GM18520 (cell line): Measurements from ENCODE around the gene FXN.
"Not testable (repeated sequence)": the region's sequence is repeated elsewhere in the genome, so short reads cannot be mapped to it uniquely, and the experiment has no call there.

Source experiments
- ATAC-seq: cut with Tn5 transposase; IDR thresholded peaks from one replicate; pipeline ENCODE4 v1.9.1; 2021; ENCODE audit not compliant: unreplicated experiment

The FXN gene

GRCh38 chr9:69065660-69066059, 30.1 kb downstream of the FXN start:
- ATAC-seq, result no peak

DNA sequence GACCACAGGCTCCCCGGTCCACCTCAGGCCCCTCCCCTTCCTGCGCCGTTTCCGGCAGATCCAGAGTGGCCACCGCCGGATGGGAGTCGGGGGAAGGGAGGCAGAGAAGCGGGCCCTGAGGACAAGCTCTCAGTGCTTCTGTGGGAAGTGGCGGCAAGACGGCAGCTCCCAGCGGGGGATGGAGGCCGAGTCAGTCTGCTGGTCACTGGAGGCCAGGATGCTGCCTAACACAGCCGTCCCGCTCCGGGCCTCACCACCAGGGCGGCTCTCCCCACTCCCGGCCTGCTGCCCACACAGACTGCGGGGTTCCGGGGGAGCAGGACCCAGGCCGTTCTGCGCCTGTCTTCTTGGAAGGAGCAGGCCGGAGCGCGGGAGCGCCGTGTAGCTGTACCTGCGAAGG, 31.4 kb downstream of the FXN start:
- no peak for ATAC-seq

- ATAC-seq, result no peak
Observed at GRCh38 chr9:69070201-69070600, 34.6 kb downstream of the FXN start.

DNA sequence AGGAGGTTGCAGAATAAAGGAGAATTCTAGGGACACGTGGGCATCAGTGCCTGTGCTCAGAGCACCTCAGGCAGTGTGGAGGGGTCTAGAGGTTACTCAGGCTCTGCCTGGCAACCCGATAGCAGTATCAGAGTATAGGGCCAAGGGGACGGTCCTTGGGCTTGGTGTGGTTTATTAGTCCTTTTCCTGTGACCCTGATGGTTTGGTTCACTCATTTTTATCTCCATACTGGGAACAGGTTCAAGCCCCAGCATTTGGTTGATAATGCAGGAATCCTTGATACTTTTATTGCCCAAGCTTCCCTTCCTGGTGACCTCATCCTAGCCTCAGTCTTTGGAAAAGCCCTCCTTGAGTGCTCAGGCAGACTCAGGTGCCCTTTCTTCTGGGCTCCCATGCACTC, 35.5 kb downstream of the FXN start:
- ATAC-seq, result no peak

GRCh38 chr9:69073103-69073502, 37.6 kb downstream of the FXN start:
- ATAC-seq, result no peak

DNA sequence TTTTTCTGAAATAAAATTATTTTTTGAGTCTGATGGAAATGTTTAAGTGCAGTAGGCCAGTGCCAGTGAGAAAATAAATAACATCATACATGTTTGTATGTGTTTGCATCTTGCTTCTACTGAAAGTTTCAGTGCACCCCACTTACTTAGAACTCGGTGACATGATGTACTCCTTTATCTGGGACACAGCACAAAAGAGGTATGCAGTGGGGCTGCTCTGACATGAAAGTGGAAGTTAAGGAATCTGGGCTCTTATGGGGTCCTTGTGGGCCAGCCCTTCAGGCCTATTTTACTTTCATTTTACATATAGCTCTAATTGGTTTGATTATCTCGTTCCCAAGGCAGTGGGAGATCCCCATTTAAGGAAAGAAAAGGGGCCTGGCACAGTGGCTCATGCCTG, 39.2 kb downstream of the FXN start:
- ATAC-seq, result no peak

- no peak for ATAC-seq
Observed at GRCh38 chr9:69076550-69076949, 41.0 kb downstream of the FXN start.

DNA sequence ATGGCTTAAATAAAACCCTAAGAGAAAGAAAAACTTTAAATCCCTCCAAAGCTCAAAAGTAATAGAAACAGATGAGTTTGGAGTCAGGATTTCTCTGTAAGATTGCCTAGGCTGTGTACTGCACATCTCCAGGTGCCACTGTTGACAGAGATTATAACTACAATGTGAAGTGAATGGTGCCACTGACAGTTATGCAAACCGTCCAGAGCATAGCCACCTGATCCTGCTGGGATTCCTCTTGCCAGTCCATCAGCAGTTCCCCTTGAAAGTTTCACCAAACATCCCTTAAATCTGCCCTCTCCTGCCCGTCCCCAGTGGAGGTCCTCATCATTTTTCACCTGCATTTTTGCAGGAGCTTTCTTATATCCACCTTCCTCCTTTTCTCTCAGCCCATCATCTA, 42.5 kb downstream of the FXN start:
- ATAC-seq, result no peak

DNA sequence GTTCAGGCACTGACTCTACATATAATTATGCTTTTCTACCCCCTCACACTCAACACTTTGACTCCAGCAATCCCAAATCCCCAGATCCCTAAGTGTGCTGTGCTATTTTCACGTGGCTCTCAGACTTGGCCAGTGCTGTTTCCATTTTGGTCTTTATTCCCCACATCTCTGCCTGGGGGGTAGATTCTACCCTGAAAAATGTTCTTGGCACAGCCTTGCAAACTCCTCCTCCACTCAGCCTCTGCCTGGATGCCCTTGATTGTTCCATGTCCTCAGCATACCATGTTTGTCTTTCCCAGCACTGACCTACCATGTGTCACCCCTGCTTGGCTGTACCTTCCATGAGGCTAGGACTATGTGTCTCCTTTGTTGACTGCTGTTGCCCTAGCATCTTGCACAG, 43.0 kb downstream of the FXN start:
- ATAC-seq, result no peak

GRCh38 chr9:69079186-69079585, 43.6 kb downstream of the FXN start:
- ATAC-seq, result no peak

GRCh38 chr9:69081261-69081660, 45.7 kb downstream of the FXN start:
- ATAC-seq, result no peak

DNA sequence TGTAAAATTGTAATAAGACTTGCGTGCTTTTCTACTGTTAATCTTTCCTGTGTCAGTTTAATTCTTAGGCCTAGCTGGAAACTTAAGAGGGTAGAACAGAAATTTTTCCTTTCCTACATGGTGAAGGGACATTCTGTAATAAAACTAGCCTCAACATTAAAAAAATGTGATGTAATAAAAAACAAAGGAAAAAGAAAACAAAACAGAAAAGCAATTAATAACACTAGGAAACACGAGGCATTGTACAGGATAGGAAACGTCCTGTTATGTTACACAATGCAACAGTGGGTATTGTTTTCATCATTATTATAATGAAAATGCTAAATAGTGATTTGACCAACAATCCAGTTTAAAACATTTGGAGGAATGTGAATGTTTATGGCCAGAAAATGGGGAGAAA, 47.8 kb downstream of the FXN start:
- ATAC-seq, result no peak

- ATAC-seq, result no peak
Observed at GRCh38 chr9:69085569-69086283, 50.2 kb downstream of the FXN start.

GRCh38 chr9:69086312-69086711, 50.8 kb downstream of the FXN start:
- no peak for ATAC-seq

- ATAC-seq, result no peak
Observed at GRCh38 chr9:69086769-69087168, 51.2 kb downstream of the FXN start.

DNA sequence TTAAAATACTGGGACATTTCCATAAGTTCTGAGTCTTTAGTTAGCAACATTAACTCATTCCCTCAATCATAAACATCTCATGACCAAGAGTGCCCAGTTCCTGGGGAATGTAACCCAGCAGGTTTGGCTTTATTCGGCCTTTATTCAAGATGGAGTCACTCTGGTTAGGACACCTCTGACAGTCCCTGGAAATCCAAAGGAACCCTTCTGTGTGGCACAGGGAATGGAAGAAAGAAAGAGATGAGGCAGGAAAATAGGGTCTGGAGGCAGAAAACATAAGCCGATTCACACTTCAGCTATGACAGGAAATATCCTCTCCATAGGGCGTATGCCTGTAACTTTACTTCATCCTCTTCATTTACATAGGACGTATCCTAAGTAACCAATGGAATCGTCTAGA, 53.5 kb downstream of the FXN start:
- no peak for ATAC-seq

GRCh38 chr9:69089491-69089890, 53.9 kb downstream of the FXN start:
- no peak for ATAC-seq

GRCh38 chr9:69090140-69090750, 54.7 kb downstream of the FXN start:
- ATAC-seq, result no peak

DNA sequence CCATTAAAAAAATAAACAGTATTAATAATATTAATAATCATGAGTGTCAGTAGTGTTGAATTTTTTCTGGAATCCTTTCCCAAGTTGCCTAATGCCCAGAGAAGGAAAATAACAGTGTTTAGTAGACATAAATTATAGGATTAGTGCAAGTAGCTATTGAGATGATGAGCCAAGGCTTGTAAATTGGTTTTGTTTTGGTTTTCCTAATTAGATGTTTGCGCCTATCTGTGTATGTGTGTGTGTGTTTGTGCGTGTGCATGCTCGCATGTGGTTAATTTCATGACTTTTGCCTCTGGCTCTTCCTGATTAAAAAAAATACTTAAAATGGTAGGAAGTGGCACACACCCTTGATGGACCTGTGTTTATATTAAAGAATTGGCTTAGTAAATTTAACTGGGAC, 55.4 kb downstream of the FXN start:
- ATAC-seq, result no peak

DNA sequence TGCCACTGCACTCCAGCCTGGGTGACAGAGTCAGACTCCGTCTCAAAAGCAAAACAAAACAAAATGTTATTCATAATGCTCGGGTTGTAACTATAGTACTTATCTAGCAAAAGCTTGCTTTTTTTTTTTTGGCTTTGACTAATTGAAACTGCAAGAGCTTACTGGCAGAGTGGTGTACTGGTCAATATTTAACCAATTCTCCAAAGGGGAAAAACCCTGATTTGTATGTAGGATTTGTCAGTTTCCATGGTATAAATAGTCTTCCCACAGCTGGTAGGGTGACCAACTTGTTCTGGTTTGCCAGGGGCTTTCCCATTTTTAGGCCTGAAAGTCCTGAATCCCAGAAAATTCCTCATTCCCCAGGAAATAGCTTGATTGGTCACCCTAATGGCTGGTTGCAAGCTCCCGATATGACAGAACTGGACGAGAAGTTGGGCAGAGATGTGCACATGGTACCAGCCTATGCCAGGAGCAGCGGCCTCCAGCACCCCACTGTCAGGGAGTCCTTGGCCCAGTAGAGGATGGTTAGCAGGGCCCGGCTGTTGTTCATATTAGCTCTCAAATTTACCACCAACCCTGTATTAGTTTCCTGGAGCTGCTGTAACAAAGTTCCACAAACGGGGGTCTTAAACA, 58.0 kb downstream of the FXN start:
- peak; percentile 67 for ATAC-seq

DNA sequence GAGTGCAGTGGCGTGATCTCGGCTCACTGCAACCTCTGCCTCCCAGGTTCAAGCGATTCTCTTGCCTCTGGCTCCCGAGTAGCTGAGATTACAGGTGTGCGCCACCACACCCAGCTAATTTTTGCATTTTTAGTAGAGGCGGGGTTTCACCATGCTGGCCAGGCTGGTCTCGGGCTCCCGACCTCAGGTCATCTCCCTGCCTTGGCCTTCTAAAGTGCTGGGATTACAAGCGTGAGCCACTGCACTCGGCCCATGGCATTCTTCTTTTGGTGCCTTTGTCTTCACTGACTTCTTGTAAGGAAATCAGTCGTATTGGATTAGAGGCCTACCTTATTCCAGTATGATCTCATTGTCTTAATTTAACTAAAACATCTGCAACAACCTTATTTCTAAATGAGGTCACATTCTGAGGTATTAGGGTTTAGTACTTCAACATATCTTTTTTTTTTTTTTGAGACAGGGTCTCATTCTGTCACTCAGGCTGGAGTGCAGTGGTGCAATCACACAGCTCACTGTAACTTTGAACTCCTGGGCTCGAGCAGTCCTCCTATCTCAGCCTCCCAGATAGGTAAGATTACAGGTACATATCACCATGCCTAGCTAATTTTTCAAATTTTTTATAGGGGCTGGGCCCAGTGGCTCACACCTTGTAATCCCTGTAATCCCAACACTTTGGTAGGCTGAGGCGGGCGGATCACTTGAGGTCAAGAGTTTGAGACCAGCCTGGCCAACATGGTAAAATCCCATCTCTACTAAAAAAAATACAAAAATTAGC, 59.0 kb downstream of the FXN start:
- not testable (repeated sequence) for ATAC-seq

DNA sequence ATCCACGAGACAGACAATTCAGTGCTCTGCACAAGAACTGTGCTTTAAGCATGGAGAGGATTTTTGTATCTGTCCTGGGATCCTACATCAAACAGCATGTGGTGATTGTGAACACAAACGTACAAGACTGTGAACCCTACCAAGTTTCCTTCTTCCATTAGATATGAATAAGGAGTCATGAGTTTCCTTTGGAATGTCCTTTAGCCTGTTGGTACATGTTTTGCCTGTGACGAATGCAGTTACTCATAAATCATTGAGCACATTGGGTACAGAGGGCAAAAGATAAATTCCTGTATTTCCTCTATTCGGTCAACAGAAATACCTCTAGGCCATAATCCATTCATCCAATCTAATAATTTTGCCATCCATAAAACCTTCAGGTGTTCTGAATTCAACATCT, 61.5 kb downstream of the FXN start:
- no peak for ATAC-seq
